ENCODE data around the gene MSH5.
"Not testable (repeated sequence)": the region's sequence is repeated elsewhere in the genome, so short reads cannot be mapped to it uniquely, and the experiment has no call there.

Gene MSH5

DNA sequence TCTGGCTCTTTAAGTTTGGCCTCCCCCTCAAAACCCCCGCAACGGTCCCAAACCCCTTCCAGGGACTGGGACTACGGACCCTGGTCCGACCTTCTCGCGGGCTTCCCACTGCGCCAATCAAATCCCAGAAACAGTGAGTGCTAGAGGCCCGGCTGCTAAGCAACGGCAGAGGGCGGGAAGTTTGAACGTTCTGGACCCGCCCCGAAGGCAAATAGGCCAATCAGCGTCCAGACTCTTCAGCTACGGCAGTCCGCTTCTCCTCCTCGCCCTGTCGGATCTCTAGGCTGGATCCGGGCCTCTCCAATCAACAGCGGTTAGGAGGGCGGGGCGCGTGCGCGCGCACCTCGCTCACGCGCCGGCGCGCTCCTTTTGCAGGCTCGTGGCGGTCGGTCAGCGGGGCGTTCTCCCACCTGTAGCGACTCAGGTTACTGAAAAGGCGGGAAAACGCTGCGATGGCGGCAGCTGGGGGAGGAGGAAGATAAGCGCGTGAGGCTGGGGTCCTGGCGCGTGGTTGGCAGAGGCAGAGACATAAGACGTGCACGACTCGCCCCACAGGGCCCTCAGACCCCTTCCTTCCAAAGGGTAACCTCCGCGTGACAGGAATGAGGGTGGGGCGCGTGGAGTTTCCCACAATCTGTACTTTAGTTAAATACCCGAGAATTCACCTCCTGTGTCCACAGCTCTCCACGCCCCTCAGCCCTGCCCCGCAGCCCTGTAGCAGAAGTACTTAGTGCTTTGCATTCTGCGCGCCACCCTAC, at the start of gene MSH5:
Gene MSH5, plus strand, starts transcription at position 367 of the 758 bp plus-strand sequence. CDS start 462 bp downstream, outside the sequence.
- DNase-seq, result peak; percentile 99

DNA sequence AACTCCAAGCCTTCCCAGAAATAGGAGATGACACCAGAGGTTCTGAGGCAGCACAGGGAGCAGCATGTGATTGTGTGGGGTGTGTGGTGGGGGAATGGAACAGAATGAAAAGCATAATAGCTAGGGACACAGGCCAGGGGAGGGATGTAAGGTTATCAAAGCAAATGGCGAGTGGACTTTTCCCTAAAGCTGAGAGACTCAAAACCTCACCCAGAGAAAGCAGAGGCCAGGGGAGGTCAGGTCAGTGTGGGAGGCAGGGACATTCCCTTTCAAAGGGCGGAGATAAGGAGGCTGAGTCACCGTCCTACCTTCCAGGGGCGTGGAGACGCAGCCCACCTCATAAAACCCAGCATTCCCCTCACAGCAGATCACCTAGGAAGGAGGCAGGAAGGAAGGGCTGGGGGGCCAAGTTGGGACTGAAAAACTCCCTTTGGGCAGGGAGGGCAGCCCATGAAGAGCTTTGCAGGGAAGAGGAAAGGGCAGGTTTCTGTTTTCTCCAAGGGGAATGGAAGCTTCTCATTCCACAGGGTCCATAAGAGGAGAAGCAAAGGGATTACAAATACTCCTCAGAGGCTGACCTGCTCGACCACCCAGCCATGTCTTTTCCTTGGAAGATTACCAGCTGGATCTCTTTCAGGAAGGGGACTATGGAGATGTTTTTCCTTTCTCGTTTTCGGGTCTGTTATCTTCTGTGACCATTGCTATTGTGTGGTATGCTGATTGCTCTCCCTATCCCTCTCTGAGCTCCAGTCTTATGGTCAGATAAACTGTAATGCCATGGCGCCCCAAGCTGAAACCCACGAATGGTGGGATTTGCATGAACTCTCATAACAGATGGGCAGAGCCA, 49.4 kb upstream of the MSH5 start:
- DNase-seq, result no peak

DNA sequence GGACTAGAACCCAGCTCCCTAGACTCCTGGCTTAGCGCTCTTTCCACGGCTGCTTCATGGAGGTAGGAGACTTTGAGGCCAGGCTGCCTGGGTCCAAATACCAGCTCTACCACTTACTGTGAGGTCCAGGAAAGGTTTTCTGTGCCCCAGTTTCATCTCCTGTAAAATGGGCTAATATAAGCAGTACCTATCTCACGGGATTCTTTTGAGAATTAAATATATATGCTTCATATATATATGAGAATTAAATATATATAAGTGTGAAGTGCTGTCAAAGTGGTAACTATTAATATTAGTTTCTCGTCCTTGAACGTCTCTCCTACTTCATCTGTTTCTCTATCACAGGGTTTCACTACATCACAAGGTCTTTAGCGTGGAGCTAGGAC, 48.7 kb upstream of the MSH5 start:
- DNase-seq, result no peak

DNA sequence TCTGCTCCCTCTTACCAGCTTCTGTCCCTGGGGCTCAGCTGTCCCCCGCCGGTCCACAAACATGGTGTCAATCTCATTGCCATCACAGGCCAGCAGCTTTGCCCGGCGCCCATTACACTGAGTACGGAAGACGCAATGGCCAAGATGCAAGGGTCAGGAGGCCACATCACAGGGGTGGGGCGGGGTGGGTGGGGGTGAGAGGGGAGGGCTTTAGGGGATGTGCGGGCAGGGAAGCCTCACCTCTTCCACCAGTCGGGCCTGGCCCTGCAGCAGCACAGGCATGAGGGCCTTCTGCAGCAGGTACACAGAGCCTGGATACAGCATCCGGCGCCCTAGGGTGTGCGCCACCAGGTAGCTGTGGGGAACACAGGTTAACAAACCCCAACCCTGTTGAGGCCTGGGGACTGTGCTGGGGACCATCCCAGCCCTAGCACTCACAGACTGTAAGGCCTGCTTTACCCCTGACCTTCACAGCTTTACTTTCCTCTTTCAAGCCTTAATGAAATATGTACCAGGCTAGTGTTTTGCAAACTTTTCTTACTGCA, 48.2 kb upstream of the MSH5 start:
- no peak for DNase-seq

GRCh38 chr6:31692353-31692752, 47.5 kb upstream of the MSH5 start:
- DNase-seq, result no peak

GRCh38 chr6:31692886-31693285, 46.9 kb upstream of the MSH5 start:
- DNase-seq, result no peak

GRCh38 chr6:31693535-31693934, 46.3 kb upstream of the MSH5 start:
- DNase-seq, result no peak

DNA sequence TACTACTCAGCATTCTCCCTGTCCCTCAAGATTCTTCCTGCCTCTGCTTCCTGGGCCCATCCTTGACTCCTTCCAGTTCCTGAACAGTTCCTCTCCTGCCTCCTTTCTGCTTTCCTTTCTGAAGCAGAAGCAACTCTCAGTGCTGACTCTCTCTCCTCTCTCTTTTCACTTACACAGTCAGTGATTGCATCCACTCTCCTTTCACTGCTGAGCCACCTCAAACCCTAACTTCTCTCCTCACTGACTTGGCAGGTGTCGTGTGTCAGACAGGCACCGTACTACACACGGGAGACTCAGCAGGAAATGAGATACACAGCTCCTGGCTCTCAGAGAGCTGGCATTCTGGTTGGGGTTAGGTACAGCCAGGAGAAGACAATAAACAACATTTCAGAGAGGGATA, 42.2 kb upstream of the MSH5 start:
- DNase-seq, result no peak

DNA sequence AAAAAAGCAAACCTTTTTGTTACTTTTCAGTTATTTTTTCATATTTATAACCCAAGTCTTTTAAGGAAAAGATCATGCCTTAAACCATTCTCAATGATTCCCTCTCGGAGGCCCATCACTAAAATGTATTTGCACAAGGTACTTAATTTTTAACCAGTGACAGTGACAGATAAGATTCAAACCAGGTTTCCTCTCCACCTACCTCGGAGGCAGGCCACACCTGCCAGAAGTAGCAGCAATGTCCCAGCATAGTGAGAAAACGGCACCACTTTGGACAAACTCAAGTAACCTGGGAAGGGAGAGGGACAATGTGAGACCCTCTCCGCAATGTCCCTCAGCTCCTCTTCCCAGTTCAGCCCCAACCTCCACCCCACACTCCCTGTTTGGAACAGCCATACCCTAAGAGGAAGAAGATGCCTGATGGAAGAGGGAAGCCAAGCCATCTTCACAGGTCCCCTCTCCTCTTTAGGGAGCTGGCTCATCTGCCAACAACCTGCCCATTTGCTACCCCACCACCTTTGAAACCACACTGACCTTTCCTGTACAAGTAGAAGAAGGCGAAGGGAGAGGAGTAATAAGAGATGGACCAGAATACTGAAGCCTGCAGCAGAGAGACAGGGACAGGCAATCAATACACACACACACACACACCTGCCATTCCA, 38.9 kb upstream of the MSH5 start:
- DNase-seq, result no peak

DNA sequence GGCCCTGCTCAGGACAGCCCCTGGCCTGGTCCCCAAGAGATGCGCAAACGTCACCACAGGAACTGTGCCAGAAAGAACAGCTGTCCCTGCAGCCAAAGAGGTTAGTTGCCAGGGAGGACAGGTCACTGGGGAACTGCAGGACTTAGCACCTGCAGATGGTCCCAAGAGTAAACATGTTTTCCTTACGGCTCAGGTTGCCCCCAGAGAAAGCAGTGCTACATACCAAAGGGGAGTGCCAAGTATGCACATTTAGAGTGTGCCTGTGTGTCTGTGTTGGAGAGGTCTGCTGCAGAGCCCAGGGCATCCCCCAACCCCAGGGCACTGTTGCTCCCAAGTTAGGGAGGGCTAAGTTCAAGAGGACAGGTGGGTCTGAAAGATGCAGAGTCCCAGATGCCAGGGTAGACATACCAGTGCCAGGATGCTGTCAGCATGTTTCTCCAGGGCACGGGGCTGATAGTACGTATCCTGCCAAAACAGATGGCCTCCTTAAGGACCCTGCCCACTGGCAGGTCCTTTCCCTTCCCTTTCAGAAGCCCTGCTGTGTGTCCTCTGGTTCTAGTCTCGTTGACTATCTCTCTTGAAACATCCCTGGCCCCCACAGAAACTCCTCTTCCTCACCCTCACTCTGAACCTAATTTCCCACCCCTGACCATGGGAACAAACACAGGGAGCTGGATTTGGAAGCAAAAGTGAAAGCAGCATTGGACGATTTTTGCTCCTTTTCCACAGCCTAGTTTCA, 38.0 kb upstream of the MSH5 start:
- DNase-seq, result no peak

DNA sequence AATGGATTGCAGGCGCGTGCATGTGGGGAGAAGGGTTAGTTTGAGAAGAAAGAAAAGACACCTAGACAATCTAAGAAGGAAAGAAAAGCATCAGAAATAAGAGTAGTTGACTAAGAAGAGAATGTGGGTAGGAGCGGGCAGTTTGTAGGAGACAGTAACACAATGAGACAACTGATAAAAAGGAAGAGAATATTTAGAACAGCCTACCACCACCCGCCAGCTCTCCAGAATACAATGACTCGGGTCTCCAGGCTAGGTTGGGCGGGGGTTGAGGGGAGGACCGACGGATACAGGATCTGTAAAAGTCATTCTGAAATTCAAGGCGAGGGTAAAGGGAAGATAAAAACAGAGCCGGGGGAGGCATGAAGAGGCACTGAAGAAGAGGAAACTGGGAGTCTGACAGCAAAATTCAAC, 37.4 kb upstream of the MSH5 start:
- no peak for DNase-seq

DNA sequence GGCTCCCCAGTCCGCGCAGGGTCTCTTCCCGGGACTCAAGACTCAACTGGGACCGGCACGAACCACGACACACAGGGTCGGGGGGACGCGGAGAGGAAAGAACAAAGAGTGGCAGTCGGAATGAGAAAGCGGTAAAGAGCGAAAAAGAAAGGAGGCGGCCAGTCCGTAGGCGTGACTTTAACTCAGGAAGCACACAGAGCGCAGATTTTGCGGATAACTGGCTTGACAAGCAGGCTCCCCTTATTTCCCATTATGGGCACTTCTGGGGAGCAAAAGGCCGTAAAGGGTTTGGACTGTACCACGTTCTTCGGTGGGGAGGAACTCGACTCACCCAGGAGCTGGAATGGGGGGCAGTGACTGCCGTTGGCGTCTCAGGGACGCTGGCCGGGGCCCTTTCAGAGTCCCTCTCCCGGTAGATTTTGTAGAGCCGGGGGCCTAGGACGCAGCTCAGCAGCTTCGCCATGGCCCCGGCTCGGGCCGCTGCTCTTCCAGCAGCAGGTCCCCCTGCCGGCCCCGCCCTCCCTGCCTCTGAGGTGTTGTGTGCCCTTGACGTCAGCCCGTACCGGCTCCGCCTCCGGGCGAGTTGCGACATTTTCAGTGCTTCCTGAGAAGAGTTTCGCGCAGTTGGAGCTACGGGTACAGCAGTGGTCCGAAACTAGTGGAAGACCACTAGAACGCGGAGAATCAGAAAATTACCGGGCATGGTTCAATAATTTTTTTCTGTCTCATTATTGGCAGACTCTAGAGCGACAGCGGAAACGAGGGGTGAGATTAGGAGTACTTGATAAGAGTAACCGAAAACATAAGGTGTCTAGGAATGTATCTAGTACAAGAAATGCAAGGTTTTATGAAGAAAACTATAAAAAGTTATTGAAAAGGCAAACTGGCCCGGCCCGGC, 36.7 kb upstream of the MSH5 start, which contains the start of gene ABHD16A:
Gene ABHD16A, minus strand, starts transcription at position 506 of the 898 bp plus-strand sequence. Its CDS starts 43 bp downstream, at position 463.
- DNase-seq, result peak; percentile 98

GRCh38 chr6:31705931-31706330, 33.9 kb upstream of the MSH5 start:
- no peak for DNase-seq

DNA sequence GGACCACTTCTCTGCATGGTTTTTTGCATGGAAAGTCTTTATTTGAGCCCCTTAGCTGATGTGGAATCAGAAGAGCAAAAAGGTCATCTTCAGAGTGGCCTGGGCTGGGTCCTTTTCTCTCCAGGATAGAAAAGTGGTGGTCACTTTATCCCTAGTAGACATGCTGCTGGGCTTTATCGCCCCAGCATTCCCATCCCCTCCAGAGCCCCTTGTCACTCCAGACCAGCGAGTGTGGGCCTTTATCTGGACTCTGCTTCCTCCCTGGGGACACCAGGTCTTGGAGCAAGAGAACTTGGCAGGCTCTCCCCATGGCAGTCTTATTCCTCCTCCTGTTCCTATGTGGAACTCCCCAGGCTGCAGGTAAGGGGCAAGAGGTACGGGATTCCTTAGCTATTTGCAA, 33.2 kb upstream of the MSH5 start, which contains the start of gene LY6G6F:
Gene LY6G6F, plus strand, starts transcription at position 268 of the 400 bp plus-strand sequence. Its CDS starts 41 bp downstream, at position 309.
- DNase-seq, result no peak

DNA sequence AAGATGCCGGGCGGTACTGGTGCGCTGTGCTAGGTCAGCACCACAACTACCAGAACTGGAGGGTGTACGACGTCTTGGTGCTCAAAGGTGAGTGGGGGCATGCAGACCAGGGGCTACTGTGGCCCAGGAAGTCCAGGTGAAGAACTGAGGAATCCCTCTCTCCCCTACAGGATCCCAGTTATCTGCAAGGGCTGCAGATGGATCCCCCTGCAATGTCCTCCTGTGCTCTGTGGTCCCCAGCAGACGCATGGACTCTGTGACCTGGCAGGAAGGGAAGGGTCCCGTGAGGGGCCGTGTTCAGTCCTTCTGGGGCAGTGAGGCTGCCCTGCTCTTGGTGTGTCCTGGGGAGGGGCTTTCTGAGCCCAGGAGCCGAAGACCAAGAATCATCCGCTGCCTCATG, 32.1 kb upstream of the MSH5 start:
- no peak for DNase-seq

DNA sequence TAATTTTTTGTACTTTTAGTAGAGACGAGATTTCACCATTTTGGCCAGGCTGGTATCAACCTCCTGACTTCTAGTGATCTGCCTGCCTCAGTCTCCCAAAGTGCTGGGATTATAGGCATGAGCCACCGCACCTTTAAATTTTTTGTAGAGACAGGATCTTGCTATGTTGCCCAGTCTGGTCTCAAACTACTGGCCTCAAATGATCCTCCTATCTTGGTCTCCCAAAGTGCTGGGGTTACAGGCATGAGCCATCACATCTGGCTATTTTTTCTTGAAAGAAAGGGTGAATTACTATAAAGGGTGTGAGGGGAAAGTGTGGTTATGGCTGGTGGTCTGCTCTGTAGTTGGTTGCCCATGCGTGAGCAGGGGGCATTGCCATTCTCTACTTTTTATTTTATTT, 31.6 kb upstream of the MSH5 start:
- DNase-seq, result no peak

DNA sequence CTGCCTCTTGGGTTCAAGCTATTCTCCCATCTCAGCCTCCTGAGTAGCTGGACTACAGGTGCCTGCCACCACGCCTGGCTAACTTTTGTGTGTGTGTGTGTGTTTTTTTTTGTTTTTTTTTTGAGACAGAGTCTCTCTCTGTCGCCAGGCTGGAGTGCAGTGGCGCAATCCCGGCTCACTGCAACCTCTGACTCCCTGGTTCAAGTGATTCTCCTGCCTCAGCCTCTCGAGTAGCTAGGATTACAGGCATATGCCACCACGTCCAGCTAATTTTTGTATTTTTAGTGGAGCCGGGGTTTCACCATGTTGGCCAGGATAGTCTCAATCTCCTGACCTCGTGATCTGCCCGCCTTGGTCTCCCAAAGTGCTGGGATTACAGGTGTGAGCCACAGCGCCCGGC, 30.6 kb upstream of the MSH5 start:
- DNase-seq, result not testable (repeated sequence)

GRCh38 chr6:31710523-31711219, 29.1 kb upstream of the MSH5 start:
- no peak for DNase-seq

DNA sequence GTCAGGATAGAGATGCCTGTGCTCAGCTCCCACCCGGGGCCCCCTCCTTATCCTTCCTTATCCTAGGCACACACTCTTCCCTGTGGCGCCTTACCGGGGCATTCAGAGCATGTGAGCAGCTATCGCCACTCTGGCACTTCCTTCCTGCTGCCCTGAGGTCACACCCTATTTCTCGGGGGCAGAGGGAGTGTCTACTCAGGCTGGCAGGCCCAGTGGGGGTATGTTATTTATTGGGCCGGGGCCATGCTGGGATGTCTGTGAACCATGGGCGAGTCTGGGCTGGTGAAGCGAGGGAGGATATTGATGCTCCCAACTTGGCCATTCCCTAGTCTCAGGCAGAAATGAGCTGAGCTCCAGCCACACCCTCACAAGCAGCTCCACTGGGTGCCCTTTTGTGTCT, 28.6 kb upstream of the MSH5 start:
- no peak for DNase-seq

DNA sequence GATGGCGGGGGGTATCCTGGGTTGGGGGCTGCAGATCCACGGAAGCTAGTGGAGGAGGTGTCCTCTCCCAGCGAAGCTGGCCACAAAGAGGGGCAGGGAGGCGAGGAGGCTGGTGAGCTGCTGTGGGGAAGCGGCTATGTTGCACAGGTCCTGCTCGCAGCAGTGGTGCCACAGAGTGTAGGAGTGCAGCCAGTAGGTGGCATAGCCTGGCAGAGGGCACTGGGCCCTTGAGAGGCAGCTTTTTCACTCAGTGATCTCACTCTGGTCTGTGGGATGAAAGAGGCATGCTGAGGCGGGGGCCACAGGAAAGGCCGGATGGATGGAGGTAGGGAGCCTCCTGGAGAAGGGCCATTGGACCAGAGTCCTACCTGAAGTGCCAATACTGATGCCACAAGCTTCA, 27.5 kb upstream of the MSH5 start:
- no peak for DNase-seq

DNA sequence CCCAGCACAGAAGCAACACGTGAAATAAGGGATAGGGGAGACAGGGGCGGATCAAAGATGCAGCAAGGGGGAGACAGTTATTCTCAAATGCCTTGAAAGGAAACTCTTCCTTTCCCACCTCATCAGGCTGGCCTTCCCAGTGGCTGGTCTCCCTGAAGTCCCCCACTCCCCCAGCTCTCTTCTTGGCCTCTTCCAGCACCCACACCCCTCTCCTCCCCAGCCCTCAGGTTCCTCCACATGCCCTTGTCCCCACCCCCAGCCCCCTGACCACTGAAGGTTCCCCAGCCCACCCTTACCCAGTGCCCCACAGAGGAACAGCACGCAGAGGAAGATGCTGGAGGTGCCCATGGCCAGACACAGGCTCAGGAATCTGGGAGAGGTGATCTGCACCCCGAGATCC, 26.3 kb upstream of the MSH5 start:
- DNase-seq, result no peak
